DMS 273 (cell line): ENCODE data around the gene EXOC1.
A peak's percentile ranks its signal among the peaks of the same experiment; 100 is the strongest.

ENCODE experiments used
- DNase-seq: peaks from one replicate; lab custom pipeline; 2025; ENCODE audit not compliant: unreplicated experiment; lab: John Stamatoyannopoulos, UW

The EXOC1 gene

DNA sequence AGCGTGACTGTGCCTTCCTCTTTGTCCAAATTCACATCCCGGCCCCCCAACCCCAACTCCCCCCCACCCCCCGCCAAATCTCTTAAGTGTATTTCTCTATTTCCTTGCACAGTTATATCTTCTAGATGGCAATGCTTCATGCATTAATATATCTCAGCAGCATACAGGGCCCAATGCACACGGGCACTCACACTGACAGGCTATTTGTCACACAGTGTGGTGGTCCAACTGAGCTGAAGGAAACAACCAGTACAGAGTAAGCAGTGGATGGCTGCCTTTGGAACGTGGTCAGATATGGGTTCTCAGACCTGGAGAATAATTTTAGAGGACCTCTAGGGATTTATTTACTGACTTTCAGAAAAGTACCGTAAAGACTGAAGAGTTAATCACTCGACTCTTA lies 681 bp downstream of the EXOC1 start:
- peak; percentile 26 for DNase-seq

DNA sequence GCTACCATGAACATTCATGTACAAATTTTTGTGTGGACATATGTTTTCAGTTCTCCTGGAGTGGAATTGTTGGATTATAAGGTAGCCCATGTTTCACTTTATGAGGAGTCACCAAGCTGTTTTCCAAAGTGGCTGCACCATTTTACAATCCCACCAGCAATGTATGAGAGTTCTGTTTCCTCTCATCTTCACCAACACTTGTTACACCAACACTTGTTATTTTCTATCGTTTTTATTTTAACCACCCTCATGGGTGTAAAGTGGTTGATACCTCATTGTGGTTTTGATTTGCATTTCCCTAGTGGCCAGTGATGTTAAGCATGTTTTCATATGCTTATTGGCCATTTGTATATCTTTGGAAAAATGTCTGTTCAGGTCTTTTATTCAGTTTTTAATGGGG lies 4.1 kb downstream of the EXOC1 start:
- no peak for DNase-seq

DNA sequence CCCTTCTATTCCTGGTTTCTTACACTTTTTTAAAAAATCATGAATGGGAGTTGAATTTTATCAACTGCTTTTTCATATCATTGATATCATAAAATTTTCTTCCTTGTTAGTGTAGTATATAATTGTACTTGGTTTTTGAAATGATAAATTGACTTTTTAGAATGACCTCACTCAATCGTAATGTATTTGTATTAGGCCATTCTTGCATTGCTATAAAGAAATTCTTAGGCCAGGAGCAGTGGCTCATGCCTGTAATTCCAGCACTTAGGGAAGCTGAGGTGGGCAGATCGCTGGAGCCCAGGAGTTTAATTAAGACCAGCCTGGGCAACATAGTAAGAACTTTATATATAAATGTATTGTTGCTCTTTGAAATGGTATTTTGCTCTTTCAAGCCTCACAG lies 6.3 kb downstream of the EXOC1 start:
- no peak for DNase-seq

DNA sequence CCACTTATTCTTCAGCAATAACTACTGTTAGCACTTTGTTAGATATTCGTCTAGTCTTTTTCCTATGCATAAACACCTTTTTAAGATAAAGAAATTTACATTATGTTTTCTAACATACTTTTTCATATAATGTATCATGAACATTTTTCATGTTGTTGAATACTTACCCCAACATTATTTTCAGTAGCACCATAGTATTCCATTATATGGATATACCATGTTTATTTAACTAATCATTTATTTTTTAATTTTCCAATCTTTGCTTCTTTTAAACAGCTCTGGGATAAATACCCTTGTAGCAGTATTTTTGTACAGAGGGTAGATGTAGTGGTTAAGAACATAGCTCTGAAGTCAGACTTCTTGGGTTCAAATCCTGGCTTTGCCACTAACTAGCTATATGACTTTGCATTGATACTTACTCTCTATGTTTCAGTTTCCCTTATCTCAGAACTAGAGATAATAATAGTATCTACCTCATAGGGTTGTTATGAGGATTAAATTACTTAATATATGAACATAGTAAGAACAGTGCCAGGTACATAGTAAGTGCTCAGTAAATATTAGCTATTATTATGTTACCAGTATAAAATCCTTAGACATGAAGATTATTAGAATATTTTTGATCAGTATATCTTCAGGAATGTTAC lies 11.3 kb downstream of the EXOC1 start:
- DNase-seq, result no peak

DNA sequence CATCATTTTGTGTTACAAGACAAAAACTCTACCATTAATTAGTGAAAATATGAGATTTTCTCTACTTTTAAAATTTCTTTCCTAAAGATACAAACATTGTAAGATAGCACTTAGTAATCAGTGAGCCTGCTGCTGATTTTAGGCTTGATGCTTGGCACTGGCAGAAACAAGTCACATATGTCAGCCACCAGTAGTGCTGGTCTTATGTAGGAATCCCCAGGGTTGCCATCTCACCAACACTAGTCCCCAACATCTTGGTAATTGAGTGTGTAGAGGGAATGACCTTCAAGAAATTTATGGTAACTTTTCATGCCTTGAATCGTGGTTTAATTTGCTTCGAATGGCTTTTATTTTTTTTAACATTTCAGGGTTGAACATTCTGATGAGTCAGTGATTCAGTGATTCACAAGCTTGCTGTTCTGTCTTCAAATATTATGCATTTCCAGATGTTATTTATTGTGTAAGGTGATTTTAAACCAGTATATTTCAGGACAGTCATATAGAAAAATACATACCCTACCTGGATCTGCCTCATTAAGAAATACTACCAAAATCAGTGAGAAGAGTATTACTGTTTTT lies 11.9 kb downstream of the EXOC1 start:
- no peak for DNase-seq

DNA sequence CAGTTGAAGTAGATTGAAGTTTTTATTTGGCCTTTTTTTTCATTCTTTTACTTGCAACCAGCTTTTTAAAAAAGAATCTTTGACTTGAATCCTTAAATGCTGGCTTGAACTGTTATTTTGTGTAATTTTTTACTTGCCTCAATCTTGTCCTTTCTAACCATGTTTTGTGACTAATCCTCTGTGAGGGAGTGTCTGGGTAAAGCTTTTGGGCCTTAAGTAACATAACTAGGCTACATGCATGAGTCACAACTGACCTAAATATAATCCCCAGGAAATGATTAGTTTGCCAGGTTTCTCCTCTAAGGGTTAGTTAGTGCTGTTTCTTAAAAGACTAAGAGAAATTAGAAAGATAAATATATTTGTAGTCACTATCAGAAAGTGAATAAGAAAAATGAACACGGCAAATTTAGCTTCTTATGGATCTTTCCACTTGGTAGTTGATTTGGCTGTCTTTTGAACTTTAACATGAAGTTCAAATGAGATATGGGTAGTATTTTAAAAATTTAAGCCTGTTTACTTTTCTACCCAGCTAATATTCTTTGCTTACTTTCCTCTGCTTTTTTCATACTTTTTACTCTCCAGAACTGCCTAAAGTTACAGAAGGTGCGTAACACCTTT lies 13.0 kb downstream of the EXOC1 start:
- DNase-seq, result peak; percentile 32

DNA sequence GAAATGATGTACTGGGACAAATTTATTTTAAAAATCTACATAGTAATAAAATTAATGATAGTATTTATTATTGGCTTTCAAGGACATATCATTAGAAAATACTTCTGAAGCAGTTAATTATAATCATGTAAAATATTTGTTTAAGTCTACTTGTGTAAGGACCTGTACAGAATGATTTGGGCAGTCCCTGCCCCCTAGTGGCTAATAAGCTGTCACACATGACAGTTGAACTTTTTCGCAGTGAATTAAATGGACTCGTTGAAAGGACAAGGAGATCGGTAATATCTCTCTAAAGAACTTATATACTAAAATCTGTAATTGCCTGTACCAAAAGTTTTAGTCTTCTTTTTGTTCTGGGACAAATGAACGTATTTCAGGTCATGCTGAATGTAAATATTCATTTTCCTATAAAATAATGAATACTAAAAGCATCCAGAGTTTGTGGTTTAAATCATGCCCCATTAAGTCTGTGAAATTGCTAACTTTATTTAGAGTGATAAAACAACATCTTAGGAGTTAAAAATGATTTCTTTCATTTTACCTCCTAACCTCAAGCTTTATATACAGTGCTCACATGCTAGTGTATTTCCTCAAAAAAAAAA lies 13.6 kb downstream of the EXOC1 start:
- DNase-seq, result peak; percentile 71

DNA sequence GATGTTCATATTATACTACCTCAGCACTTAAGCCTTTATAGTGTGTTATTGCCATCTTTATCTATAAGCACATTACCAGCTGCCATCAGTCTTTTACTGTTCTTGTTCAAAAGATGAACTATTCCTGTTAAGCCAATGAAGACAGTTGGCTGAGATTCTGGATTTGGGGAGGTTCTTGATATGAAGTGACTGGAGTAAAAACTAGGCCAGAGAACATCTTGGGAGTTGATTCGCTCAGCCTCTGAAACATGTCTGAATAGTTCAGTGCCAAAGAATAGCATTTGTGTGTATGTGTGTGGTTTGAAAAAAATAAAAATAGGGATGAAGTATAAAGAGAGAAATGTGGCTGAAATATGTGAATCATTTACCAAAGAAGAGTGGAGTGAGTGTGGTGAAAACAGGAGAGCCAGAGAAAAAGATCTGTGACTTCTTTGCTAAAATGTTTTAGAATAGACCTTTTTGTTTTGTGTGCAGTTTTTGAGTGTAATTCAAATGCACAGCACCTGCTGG lies 15.2 kb downstream of the EXOC1 start:
- DNase-seq, result no peak

DNA sequence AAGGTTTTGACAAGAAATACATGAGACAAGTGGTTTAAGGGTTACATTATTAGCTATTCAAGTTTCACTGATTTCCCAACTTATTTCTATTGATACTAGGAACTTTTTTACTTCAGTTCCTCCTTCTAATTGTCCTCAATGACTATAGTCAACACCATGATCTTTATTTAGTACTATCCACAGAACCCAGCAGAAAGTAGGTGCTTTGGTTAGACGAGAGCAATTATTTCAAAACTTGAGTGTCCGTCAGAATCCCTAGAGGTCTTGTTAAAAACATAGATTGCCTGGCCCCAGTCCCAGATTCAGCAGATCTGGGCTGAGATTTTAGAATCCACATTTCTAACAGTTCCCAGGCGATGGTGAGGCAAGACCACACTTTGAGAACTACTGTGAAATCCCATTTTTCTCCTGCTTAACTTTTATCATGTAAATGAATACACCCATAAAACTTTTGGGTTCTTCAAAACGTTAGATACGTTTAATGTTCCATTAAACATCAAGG lies 17.9 kb downstream of the EXOC1 start:
- DNase-seq, result no peak

DNA sequence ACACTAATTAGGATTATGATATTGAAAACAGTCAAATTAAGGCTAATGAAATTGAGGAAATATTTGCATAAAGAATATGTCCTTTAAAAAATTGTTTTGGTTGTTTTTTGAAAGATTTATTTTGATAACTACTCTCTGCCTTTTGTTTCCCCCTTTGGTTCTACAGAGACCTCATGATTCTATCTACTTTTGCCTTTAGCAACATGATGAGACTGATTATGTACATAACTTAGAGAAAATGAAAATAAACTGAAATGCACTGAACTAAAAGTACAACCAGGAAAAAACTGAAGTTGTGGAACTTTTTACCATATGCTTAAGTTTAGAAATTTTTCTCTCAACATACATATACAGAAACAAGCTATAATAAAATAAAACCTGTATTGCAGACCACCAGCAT lies 21.4 kb downstream of the EXOC1 start:
- no peak for DNase-seq

DNA sequence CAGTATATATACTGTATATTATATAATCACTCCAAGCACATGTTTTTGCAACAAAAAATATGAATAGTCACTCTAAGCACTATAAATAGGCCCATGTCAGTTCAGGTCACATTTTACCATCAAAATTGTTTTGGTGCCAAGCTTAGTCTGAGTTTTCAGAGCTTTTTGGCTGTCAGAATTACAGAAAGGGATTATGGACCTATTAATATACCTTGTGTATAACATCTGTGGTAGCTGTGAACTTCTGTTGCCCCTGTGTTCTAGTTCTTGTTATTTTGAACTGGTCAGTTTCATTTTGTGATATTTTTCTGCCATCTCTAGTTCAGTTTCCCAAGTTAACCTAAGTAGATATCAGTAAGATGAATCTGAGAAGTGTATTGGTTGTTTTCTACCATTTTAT lies 22.9 kb downstream of the EXOC1 start:
- DNase-seq, result no peak

DNA sequence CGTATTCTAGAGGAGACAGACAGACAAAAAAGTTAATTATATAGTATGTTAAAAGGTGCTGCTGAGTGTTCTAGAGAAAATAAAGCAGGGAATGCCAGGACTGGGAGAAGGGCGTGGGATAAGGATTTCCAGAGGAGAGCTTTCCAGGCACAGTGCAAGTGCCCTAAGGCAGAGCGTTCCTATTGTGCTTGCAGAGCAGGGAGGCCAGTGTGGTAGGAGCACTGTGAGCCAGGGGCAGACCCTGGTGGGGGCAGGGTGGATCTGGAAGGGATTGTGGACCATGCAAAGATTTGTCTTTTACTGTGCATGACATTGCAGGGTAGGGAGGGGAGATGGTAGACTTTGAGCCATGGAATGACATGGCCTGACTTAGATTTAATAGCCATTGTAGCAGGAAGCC lies 25.8 kb downstream of the EXOC1 start:
- DNase-seq, result no peak

DNA sequence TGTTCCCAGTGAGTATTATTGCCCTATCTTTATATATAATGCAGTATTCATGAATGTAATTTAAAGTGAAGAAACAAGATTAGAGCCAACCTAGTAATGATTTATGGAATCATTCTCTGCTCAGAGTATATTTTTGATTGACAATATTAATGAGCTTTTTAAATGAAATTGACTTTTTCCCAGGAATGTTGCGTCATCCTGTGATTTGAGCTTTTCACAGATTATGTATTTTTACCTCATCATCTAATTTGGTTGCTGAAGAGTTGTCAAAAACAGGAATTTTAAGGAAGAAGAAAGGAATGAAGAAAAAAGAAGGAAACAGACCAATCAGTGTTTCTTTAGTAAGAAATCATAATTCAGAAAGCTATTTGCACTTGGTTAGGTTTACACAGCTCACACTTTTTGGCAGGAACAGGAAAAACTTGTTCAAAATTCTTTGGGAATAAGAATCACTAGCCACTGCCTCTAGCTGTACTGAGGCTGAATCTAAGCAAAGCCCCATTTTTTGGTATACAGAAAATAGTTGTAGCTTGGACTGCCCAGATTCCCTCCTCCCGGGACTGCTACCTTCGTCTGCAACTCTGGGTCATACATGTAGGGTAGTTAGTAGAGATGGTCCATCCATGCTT lies 27.3 kb downstream of the EXOC1 start:
- DNase-seq, result no peak

DNA sequence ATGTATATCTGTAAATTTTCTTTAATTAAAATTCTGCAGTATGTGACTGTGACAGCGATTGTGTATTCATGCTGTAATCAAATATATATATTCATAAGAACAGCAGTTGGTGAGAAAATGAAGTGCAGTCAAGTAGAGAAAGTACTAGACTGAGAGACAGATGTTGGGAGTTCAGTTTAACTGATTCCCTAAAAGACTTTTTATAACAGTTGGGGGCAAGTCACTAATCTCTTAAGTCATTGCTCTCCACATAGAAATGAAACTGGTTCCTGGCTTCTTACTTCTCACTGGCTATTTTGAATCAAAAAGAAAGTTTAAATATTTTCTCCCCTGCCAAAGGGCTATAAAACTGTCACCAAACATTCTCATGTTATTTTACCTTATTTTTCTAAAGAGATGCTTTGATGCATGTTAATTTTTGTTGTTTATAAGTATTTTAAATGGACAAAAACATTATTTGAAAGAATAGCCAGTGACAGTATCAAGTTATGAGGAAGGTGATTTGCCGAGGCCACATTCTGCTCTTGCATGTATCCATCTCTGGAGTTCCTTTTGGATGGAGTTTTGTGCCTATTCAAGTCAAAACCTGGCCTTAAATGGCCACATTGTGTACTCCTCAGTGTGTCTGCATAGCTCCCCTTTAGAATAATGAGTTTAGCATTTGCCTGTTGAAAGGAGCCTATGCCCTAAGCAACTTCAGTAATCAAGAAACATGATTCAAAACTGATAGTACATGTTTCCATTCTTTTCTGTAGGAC lies 30.8 kb downstream of the EXOC1 start:
- DNase-seq, result peak; percentile 42

DNA sequence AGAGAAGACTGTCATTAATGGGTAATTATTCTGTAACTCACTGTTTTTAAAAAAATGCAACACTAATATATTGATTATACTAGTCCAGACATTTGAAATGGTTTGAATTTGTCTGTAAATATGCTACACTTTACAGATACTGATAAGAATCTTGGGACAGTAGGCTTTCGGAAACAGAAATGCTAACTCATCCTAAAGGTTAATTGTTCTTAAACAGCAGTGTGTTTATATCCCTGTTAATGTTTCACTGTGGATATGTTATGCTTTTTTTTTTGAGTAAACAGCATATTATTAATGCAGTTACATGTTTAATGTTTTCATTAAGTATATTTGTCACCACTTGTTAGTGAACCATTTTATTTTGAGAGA lies 31.4 kb downstream of the EXOC1 start:
- no peak for DNase-seq

DNA sequence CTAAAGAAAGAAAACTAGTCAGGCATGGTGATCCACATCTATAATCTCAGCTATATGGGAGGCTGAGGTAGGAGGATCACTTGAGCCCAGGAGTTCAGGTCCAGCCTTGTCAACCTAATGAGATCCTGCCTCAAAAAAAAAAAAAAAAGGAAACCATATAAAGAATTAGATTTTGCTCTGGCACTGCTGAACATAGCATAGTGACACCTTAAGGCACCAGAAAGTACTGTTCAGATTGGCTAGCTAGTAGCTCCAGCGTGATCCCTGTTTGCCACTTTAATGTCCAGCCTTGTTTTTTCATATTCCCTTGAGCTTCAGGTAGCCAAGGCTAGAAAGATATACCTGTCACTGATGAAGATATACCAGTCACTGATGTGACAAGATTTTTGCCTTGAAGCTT lies 34.1 kb downstream of the EXOC1 start:
- peak; percentile 13 for DNase-seq

DNA sequence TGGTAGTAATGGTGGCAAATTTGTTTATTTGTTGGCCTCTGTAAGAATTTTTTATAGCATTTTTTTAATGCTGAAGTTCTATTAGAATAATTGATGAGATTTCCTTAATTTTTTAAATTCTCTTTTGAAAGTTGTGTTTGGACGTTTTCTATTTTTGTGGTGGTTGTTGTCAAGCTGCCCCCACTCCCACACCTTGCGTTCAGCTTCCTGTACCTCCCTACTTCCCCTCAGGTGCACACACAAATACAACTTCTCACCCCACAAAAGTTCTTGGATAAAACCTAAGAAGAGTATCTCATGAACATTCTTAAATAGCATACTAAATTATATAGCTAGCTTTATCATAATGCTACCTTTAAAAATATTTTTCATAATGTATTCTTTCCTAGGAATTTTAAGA lies 38.7 kb downstream of the EXOC1 start:
- no peak for DNase-seq

DNA sequence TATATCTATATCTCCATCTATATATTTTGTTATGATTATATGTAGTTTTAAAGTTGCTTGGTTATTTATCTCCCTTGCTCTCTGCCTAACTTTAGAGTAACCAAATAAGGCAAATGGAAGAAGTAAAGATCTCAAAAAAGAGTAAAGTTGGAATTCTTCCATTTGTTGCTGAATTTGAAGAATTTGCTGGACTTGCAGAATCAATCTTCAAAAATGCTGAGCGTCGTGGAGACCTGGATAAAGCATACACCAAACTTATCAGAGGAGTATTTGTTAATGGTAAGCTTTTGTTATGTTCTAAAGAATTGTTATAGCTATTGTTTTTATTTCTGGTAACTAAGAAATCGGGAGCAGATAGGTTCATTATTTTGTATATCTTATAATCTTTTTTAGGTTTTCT lies 43.2 kb downstream of the EXOC1 start:
- DNase-seq, result no peak

DNA sequence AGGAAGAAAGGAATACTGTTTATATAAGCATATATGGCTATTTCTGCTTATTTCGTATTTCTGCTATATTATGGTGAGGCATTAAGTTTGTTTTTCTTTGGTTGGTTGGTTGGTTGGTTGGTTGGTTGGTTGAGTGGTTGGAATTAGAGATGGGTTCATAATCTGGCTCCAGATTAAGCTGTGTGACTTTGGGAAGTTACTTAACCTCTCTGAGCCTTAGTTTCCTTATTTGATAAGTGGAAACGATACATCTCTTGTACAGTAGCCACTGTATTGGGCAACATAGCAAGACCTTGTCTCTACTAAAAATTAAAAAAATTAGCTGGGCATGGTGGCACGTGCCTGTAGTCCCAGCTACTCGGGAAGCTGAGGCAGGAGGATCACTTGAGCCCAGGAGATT lies 49.2 kb downstream of the EXOC1 start:
- DNase-seq, result no peak

DNA sequence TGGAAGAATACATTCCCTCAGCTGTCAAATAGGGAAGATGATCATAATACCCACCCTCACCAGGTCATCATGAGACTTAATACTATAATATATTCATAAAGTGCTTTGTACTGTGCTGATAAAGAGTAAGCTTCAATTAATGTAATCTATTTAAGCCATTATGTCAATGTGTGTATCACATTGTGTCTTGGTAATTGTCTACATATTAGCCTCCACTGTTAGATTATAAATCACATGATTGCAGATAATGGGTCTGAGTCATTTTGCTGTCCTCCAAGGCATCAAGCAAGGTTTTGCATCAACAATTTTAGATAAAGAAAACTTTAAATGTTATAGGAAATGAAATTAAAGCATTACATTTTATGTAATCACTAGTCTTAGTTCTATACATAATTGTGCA lies 50.1 kb downstream of the EXOC1 start:
- DNase-seq, result no peak

DNA sequence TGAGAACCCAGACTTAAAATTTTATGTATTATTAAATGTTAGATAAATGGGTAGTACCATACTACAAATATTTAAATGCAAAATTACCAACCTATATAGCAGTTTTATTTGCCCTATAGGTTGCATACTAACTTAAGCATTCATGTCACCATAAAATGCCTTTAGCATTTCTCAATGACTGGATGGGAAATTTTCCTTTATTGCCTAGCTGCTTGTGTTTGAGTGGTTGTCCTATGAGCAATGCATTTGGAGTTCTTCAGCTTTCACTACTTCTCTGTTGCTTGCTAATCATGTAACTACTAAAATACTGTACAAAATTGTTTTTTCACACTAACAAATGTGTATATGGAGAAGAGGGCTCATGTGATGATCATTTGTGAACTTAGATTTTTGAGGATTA lies 51.1 kb downstream of the EXOC1 start:
- no peak for DNase-seq
